Measurements from ENCODE around the gene IGBP1. TPM values are rescaled to one million over a fixed set of nuclear protein-coding genes. Genes with fewer than 3 reads are reported as not detected.
A peak's percentile ranks its signal among the peaks of the same experiment; 100 is the strongest.

The IGBP1 gene
- total RNA-seq, 1 experiment from 2014 or later = 43.0 TPM

GRCh38 chrX:70132224-70132623 lies 1.0 kb upstream of the IGBP1 start:
- H4K20me1 ChIP-seq (ENCODE audit: low read length) = no peaks in the 10 kb centered on the region
- BruUV-seq (replicated peaks) = no TSS peak
- H3K4me3 ChIP-seq (ENCODE audit: low read length) = peak overlapping the region; percentile 93
- CTCF ChIA-PET = interaction anchor here (0.5 to 1.4 kb wide), 6 partner anchors 24 to 708 kb away, joined by 3 to 8 read pairs (median 4); partner anchors contain the start of genes KIF4A and PDZD11
- H3K27me3 ChIP-seq (ENCODE audit: low read length) = no peaks in the 10 kb centered on the region
- POLR2A ChIA-PET (ENCODE audit: unreplicated experiment) = no interaction called here
- no peak overlapping the region for H3K27ac ChIP-seq (ENCODE audit: low read length)
- H3K9me3 ChIP-seq (ENCODE audit: low read length) = no peaks in the 10 kb centered on the region
- ATAC-seq = no peak
- H3K9ac ChIP-seq (ENCODE audit: low read length) = peak overlapping the region; percentile 83; the same call in 1 of the 2 replicates
- no peaks in the 10 kb centered on the region for H3F3A ChIP-seq (ENCODE audit: low read length, unreplicated experiment)
- H3K4me1 ChIP-seq (ENCODE audit: insufficient read depth, low read length) = peaks cover 32% of the 10 kb centered on the region; the same call in 1 of the 2 replicates
- intact Hi-C loops (cut with micrococcal nuclease) = loop anchor here (2.0 to 10.0 kb wide), 3 partner anchors 43 to 303 kb away; partner anchors contain the start of gene KIF4A
- peaks cover 16% of the 10 kb centered on the region; the same call in 1 of the 2 replicates for H3K36me3 ChIP-seq (ENCODE audit: low read depth, low read length)
- no peak for TF ChIP-seq EZH2 (IDR thresholded peaks at IDR 0.05; ENCODE audit: low read length, unreplicated experiment)
- no peak for TF ChIP-seq EZH2phosphoT487 (IDR thresholded peaks at IDR 0.05; ENCODE audit: borderline replicate concordance, low read length)
- no peak; the same call in 1 of the 2 replicates for TF ChIP-seq CTCF (conservative IDR thresholded peaks at IDR 0.05; ENCODE audit: low read depth, low read length)
- peak overlapping the region; percentile 88 for H3K4me2 ChIP-seq (ENCODE audit: low read length)
- peaks cover 27% of the 10 kb centered on the region for H3K79me2 ChIP-seq (ENCODE audit: low read length)
- DNase-seq = peak; percentile 14
- no peaks in the 10 kb centered on the region for H3K9me2 ChIP-seq (replicated peaks; ENCODE audit: low read length)
- H2AFZ ChIP-seq (ENCODE audit: low read length) = peak overlapping the region; percentile 48; the same call in 1 of the 2 replicates

DNA sequence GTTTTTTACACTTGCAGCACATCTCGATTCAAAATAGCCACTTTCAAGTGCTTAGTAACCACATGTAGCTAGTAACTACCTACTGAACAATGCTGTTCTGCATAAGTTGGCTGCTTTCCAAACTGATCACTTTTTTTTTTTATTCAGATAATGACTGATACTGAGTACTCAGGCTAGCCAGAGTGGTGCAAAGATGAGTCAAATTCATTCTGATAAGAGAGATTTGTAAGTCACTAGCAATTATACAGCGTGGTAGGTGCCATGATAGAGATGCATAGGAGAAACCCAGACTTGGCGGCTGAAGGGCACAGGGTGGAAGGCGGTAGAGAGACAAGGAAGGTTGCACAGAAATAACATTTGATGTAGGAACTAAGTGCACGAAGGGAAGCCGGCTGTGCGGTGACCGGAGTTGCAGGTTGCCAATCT lies 357 bp upstream of the IGBP1 start:
- no TSS peak for BruUV-seq (replicated peaks)
- H3K27ac ChIP-seq (ENCODE audit: low read length) = peak overlapping the region; percentile 82
- H3K4me2 ChIP-seq (ENCODE audit: low read length) = peak overlapping the region; percentile 88
- H2AFZ ChIP-seq (ENCODE audit: low read length) = peak overlapping the region; percentile 90
- peak overlapping the region; percentile 83 for H3K9ac ChIP-seq (ENCODE audit: low read length)
- DNase-seq (no peak), ATAC-seq (no peak)
- peaks cover 35% of the 10 kb centered on the region for H3K4me1 ChIP-seq (ENCODE audit: insufficient read depth, low read length)
- H3K9me3 ChIP-seq (ENCODE audit: low read length) = no peaks in the 10 kb centered on the region
- no peaks in the 10 kb centered on the region for H3K27me3 ChIP-seq (ENCODE audit: low read length)
- TF ChIP-seq EZH2 (IDR thresholded peaks at IDR 0.05; ENCODE audit: low read length, unreplicated experiment) = no peak
- TF ChIP-seq CTCF (conservative IDR thresholded peaks at IDR 0.05; ENCODE audit: low read depth, low read length) = no peak
- no peak for TF ChIP-seq EZH2phosphoT487 (IDR thresholded peaks at IDR 0.05; ENCODE audit: borderline replicate concordance, low read length)
- intact Hi-C loops (cut with micrococcal nuclease) = loop anchor here (1.0 to 10.0 kb wide), 4 partner anchors 42 to 302 kb away; partner anchors contain the start of gene KIF4A
- POLR2A ChIA-PET (ENCODE audit: unreplicated experiment) = interaction anchor here (0.5 to 1.0 kb wide), 11 partner anchors 41 to 1304 kb away, joined by 3 to 13 read pairs (median 4); partner anchors contain the start of gene EFNB1
- H3F3A ChIP-seq (ENCODE audit: low read length, unreplicated experiment) = no peaks in the 10 kb centered on the region
- no peaks in the 10 kb centered on the region for H4K20me1 ChIP-seq (ENCODE audit: low read length)
- H3K79me2 ChIP-seq (ENCODE audit: low read length) = peaks cover 30% of the 10 kb centered on the region
- peak overlapping the region; percentile 93 for H3K4me3 ChIP-seq (ENCODE audit: low read length)
- no peaks in the 10 kb centered on the region for H3K9me2 ChIP-seq (replicated peaks; ENCODE audit: low read length)
- H3K36me3 ChIP-seq (ENCODE audit: low read depth, low read length) = peaks cover 16% of the 10 kb centered on the region; the same call in 1 of the 2 replicates
- CTCF ChIA-PET = interaction anchor here (0.5 to 1.4 kb wide), 22 partner anchors 24 to 1303 kb away, joined by 3 to 10 read pairs (median 4); partner anchors contain the start of genes KIF4A and PDZD11

DNA sequence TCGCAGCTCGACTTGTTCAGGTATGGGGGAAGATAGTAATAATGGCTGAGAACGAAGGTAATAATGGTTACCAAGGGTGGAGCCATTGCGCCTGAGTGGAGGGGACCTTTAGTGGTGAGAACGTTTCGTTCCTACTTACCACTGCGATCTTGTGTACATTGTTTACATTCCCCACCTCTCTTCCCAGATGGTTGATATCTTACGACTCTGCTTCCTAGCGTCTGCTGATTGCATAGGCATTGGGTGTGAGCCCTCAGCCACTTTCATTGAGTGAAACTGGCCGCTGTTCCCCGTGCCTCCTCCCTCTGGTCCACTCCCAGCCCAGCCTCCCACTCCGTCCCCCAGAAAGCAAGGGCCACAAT lies 850 bp downstream of the IGBP1 start:
- DNase-seq (peak; percentile 32), ATAC-seq (0 out of 2 replicates have a peak, but pooled peaks have one; percentile 1)
- H4K20me1 ChIP-seq (ENCODE audit: low read length) = no peaks in the 10 kb centered on the region
- BruUV-seq (replicated peaks) = TSS peak; percentile 65
- H3K79me2 ChIP-seq (ENCODE audit: low read length) = peaks cover 32% of the 10 kb centered on the region
- peak overlapping the region; percentile 88 for H3K4me2 ChIP-seq (ENCODE audit: low read length)
- CTCF ChIA-PET = interaction anchor here (0.6 to 1.4 kb wide), 4 partner anchors 24 to 129 kb away, joined by 4 to 10 read pairs (median 6); no protein-coding TSS in a partner anchor
- H3K36me3 ChIP-seq (ENCODE audit: low read depth, low read length) = peaks cover 16% of the 10 kb centered on the region; the same call in 1 of the 2 replicates
- H3K27ac ChIP-seq (ENCODE audit: low read length) = peak overlapping the region; percentile 82
- H3K4me1 ChIP-seq (ENCODE audit: insufficient read depth, low read length) = peaks cover 42% of the 10 kb centered on the region
- POLR2A ChIA-PET (ENCODE audit: unreplicated experiment) = no interaction called here
- peak overlapping the region; percentile 90 for H2AFZ ChIP-seq (ENCODE audit: low read length)
- intact Hi-C loops (cut with micrococcal nuclease) = loop anchor here (10.0 kb wide), 1 partner anchor 161 kb away; the partner anchor contains the start of gene KIF4A
- H3K9me2 ChIP-seq (replicated peaks; ENCODE audit: low read length) = no peaks in the 10 kb centered on the region
- TF ChIP-seq EZH2 (IDR thresholded peaks at IDR 0.05; ENCODE audit: low read length, unreplicated experiment) = no peak
- no peak for TF ChIP-seq CTCF (conservative IDR thresholded peaks at IDR 0.05; ENCODE audit: low read depth, low read length)
- TF ChIP-seq EZH2phosphoT487 (IDR thresholded peaks at IDR 0.05; ENCODE audit: borderline replicate concordance, low read length) = no peak
- H3K4me3 ChIP-seq (ENCODE audit: low read length) = peak overlapping the region; percentile 93
- H3K27me3 ChIP-seq (ENCODE audit: low read length) = no peaks in the 10 kb centered on the region
- no peaks in the 10 kb centered on the region for H3K9me3 ChIP-seq (ENCODE audit: low read length)
- peak overlapping the region; percentile 83 for H3K9ac ChIP-seq (ENCODE audit: low read length)
- no peaks in the 10 kb centered on the region for H3F3A ChIP-seq (ENCODE audit: low read length, unreplicated experiment)

Data from PC-3 (cell line).